Measurements from ENCODE around the gene PADI4. TPM values are rescaled to one million over a fixed set of nuclear protein-coding genes. Genes with fewer than 3 reads are reported as not detected.
"Not testable (repeated sequence)": the region's sequence is repeated elsewhere in the genome, so short reads cannot be mapped to it uniquely, and the experiment has no call there.

Gene PADI4
- total RNA-seq, 2 donors from 2014 or later: not detected

- Histone ChIP-seq H3K4me1 (no peaks in the 10 kb centered on the region), H3K9me3 (no peaks in the 10 kb centered on the region), H3K27me3 (no peaks in the 10 kb centered on the region), H3K27ac (no peak overlapping the region), H3K36me3 (replicated peaks in 1 of 2; ENCODE audit: insufficient read depth in 1 of 2, low read depth in 2 of 2) (no peaks in the 10 kb centered on the region), H3K4me3 (no peak overlapping the region)
- DNase-seq: no peak
- TF ChIP-seq CTCF (IDR thresholded peaks at IDR 0.05): no peak
- no peak for TF ChIP-seq POLR2A (IDR thresholded peaks at IDR 0.05)
- no peak for ATAC-seq
- WGBS, 2 donors: 40 to 44% methylated on average over 7 of the region's 7 CpGs
- intact Hi-C loops (cut with DNase I): loop anchor here (10.0 kb wide), 2 partner anchors 215 to 275 kb away; no protein-coding TSS in a partner anchor
Observed at GRCh38 chr1:17339521-17339920, 31.5 kb downstream of the PADI4 start.

- Histone ChIP-seq H3K4me3 (no peak overlapping the region), H3K27ac (no peak overlapping the region), H3K27me3 (no peaks in the 10 kb centered on the region), H3K36me3 (replicated peaks in 1 of 2; ENCODE audit: insufficient read depth in 1 of 2, low read depth in 2 of 2) (no peaks in the 10 kb centered on the region), H3K4me1 (no peaks in the 10 kb centered on the region), H3K9me3 (no peaks in the 10 kb centered on the region)
- 72% methylated on average over 8 of the region's 8 CpGs for WGBS, 2 donors
- TF ChIP-seq CTCF (IDR thresholded peaks at IDR 0.05): no peak
- no peak for TF ChIP-seq POLR2A (IDR thresholded peaks at IDR 0.05)
- intact Hi-C loops (cut with DNase I): no loop called here
- no peak for DNase-seq
- no peak for ATAC-seq
Observed at GRCh38 chr1:17340358-17340757, 32.4 kb downstream of the PADI4 start.

GRCh38 chr1:17342014-17342441, 34.0 kb downstream of the PADI4 start:
- TF ChIP-seq POLR2A (IDR thresholded peaks at IDR 0.05) (no peak), CTCF (IDR thresholded peaks at IDR 0.05) (no peak)

GRCh38 chr1:17345506-17345905, 37.5 kb downstream of the PADI4 start:
- intact Hi-C loops (cut with DNase I); H3K27me3 ChIP-seq; DNase-seq; H3K27ac ChIP-seq; ATAC-seq; H3K4me1 ChIP-seq; H3K36me3 ChIP-seq (replicated peaks in 1 of 2; ENCODE audit: insufficient read depth in 1 of 2, low read depth in 2 of 2); H3K4me3 ChIP-seq; H3K9me3 ChIP-seq: not testable (repeated sequence)
- 78 to 86% methylated on average over 5 of the region's 5 CpGs for WGBS, 2 donors

More at GRCh38 chr1:17342014-17342441, 34.0 kb downstream of the PADI4 start:
- Histone ChIP-seq H3K36me3 (replicated peaks in 1 of 2; ENCODE audit: insufficient read depth in 1 of 2, low read depth in 2 of 2) (no peaks in the 10 kb centered on the region), H3K9me3 (no peaks in the 10 kb centered on the region), H3K4me1 (no peaks in the 10 kb centered on the region), H3K4me3 (no peak overlapping the region), H3K27ac (no peak overlapping the region), H3K27me3 (no peaks in the 10 kb centered on the region)
- ATAC-seq (no peak), DNase-seq (no peak)
- 72% methylated on average over 14 of the region's 17 CpGs; no CpG with 5 or more reads in 1 of the 2 donors for WGBS, 2 donors
- intact Hi-C loops (cut with DNase I): no loop called here

GRCh38 chr1:17346046-17346789, 38.2 kb downstream of the PADI4 start:
- no peaks in the 10 kb centered on the region for H3K27me3 ChIP-seq
- TF ChIP-seq POLR2A (IDR thresholded peaks at IDR 0.05) (no peak), CTCF (IDR thresholded peaks at IDR 0.05) (no peak)
- H3K9me3 ChIP-seq: no peaks in the 10 kb centered on the region
- no peak overlapping the region for H3K27ac ChIP-seq
- no peaks in the 10 kb centered on the region for H3K4me1 ChIP-seq
- H3K36me3 ChIP-seq (replicated peaks in 1 of 2; ENCODE audit: insufficient read depth in 1 of 2, low read depth in 2 of 2): no peaks in the 10 kb centered on the region
- no peak overlapping the region for H3K4me3 ChIP-seq
- ATAC-seq: no peak
- 81 to 89% methylated on average over 5 to 9 of the region's 9 CpGs for WGBS, 2 donors
- intact Hi-C loops (cut with DNase I): no loop called here
- no peak for DNase-seq
